C4-2B (cell line): ENCODE data around the gene PHOSPHO2.

Source experiments
- H3K27ac ChIP-seq: fragments of 450-650 bp; 2 replicates; pipeline ENCODE4 v1.5.1; 2017
- CTCF ChIP-seq: fragments of 450-650 bp; conservative IDR thresholded peaks from 2 replicates; pipeline ENCODE4 v1.5.1; 2017; ENCODE audit warnings: mild to moderate bottlenecking
- ZFX ChIP-seq: fragments of 450-650 bp; IDR thresholded peaks from 2 replicates; pipeline ENCODE4 v1.6.1; 2017

The PHOSPHO2 gene

GRCh38 chr2:169670937-169671336, 23.3 kb upstream of the PHOSPHO2 start:
- H3K27ac ChIP-seq: no peak overlapping the region
- TF ChIP-seq ZFX (no peak), CTCF (no peak)

GRCh38 chr2:169672406-169672805, 21.9 kb upstream of the PHOSPHO2 start:
- TF ChIP-seq CTCF: no peak
- no peak for TF ChIP-seq ZFX
- no peak overlapping the region for H3K27ac ChIP-seq

GRCh38 chr2:169673106-169673505, 21.2 kb upstream of the PHOSPHO2 start:
- no peak for TF ChIP-seq CTCF
- no peak for TF ChIP-seq ZFX
- no peak overlapping the region for H3K27ac ChIP-seq

- H3K27ac ChIP-seq: no peak overlapping the region
- TF ChIP-seq ZFX: no peak
- no peak for TF ChIP-seq CTCF
Measured at GRCh38 chr2:169673921-169674320, 20.3 kb upstream of the PHOSPHO2 start.

GRCh38 chr2:169676357-169676756, 17.9 kb upstream of the PHOSPHO2 start:
- H3K27ac ChIP-seq: no peak overlapping the region
- no peak for TF ChIP-seq ZFX
- peak; percentile 31 for TF ChIP-seq CTCF

- H3K27ac ChIP-seq: no peak overlapping the region
- TF ChIP-seq ZFX (no peak), CTCF (no peak)
Measured at GRCh38 chr2:169676850-169677249, 17.4 kb upstream of the PHOSPHO2 start.

- TF ChIP-seq CTCF: no peak
- TF ChIP-seq ZFX: no peak
- H3K27ac ChIP-seq: no peak overlapping the region
Measured at GRCh38 chr2:169683054-169683424, 11.2 kb upstream of the PHOSPHO2 start.
